B cell (primary cell): ENCODE data around the gene NPW. TPM values are rescaled to one million over a fixed set of nuclear protein-coding genes. Genes with fewer than 3 reads are reported as not detected.

ENCODE experiments used
- ATAC-seq: fragments of 200-7000 bp; cut with Tn5 transposase; one replicate; pipeline ENCODE4 v1.10.0; 2021; ENCODE audit warnings: low read depth, mild to moderate bottlenecking, moderate number of reproducible peaks, moderate library complexity
- CTCF ChIA-PET: fragments of 350-600 bp; sonication (Branson Sonifier 250); formaldehyde crosslinking; loops from one replicate; lab custom pipeline; 2021; ENCODE audit warnings: antibody characterized with exemption, inconsistent platforms; lab: Charles Lee
- POLR2A ChIA-PET: fragments of 350-600 bp; sonication (Branson Sonifier 250); formaldehyde crosslinking; loops from one replicate; lab custom pipeline; 2021; ENCODE audit warnings: antibody characterized with exemption; lab: Charles Lee
- DNase-seq: peaks from one replicate; pipeline ENCODE4 v3.0.0; 2013
- H2AFZ ChIP-seq: 2 replicates; pipeline ENCODE4 v1.6.1; 2012; ENCODE audit warnings: mild to moderate bottlenecking, low read depth, low read length; ENCODE audit not compliant: insufficient read depth, poor library complexity, severe bottlenecking
- H3K27ac ChIP-seq, 2 donors: 1 replicate in 1 of 2; 2 replicates in 1 of 2; pipeline ENCODE4 v1.5.1; 2012 to 2013; ENCODE audit warnings: low read length in 2 of 2, mild to moderate bottlenecking in 2 of 2, moderate library complexity in 1 of 2
- H3K27me3 ChIP-seq, 4 experiments: fragments of 200-600 bp in 1 of 4; sonication (generic) in 1 of 4; replicated peaks in 1 of 4; 1 replicate in 2 of 4; 2 replicates in 2 of 4; pipeline versions ENCODE4 v1.6.1 to v1.7.0; 2013 to 2016; ENCODE audit warnings: low read length in 3 of 4, mild to moderate bottlenecking in 2 of 4, mixed read lengths in 1 of 4, moderate library complexity in 1 of 4; ENCODE audit not compliant: insufficient read depth in 4 of 4, control insufficient read depth in 3 of 4; ENCODE audit errors: control extremely low read depth in 1 of 4
- H3K36me3 ChIP-seq, 2 experiments: replicated peaks in 1 of 2; 1 replicate in 1 of 2; 2 replicates in 1 of 2; pipeline versions ENCODE4 v1.6.1 to v1.7.1; 2013; ENCODE audit warnings: low read length in 1 of 2; ENCODE audit not compliant: insufficient read depth in 2 of 2, control insufficient read depth in 1 of 2; ENCODE audit errors: control extremely low read depth in 1 of 2, extremely low read depth in 1 of 2
- H3K4me1 ChIP-seq, 2 donors: fragments of 200-600 bp in 1 of 2; sonication (generic) in 1 of 2; 1 replicate in 1 of 2; 2 replicates in 1 of 2; pipeline versions ENCODE4 v1.5.1 to v1.6.1; 2013 to 2017; ENCODE audit warnings: low read length in 2 of 2; ENCODE audit not compliant: control insufficient read depth in 2 of 2, insufficient read depth in 2 of 2
- H3K4me2 ChIP-seq: replicated peaks from 2 replicates; pipeline ENCODE3; 2012; ENCODE audit warnings: mild to moderate bottlenecking, low read depth, low read length; ENCODE audit not compliant: poor library complexity, severe bottlenecking
- H3K4me3 ChIP-seq, 5 experiments: fragments of 200-600 bp in 1 of 5; sonication (generic) in 1 of 5; 1 replicate in 3 of 5; 2 replicates in 2 of 5; pipeline versions ENCODE4 v1.5.1 to v1.7.0; 2011 to 2016; ENCODE audit warnings: low read length in 4 of 5, mild to moderate bottlenecking in 4 of 5, low read depth in 2 of 5, control low read depth in 1 of 5, moderate library complexity in 1 of 5; ENCODE audit not compliant: insufficient read depth in 1 of 5; ENCODE audit errors: control extremely low read depth in 1 of 5, extremely low read depth in 1 of 5
- H3K79me2 ChIP-seq: fragments of 200-600 bp; sonication (generic); one replicate; pipeline ENCODE4 v1.6.0; 2016; ENCODE audit warnings: low read length; ENCODE audit not compliant: control insufficient read depth, insufficient read depth
- H3K9ac ChIP-seq: fragments of 200-600 bp; sonication (generic); 2 replicates; pipeline ENCODE4 v1.6.1; 2017; ENCODE audit warnings: mild to moderate bottlenecking, low read length, moderate library complexity
- H3K9me3 ChIP-seq, 3 donors: one replicate each; pipeline versions ENCODE4 v1.6.1 to v1.7.1; 2013; ENCODE audit warnings: low read length in 2 of 3; ENCODE audit not compliant: control insufficient read depth in 2 of 3, insufficient read depth in 1 of 3; ENCODE audit errors: control extremely low read depth in 1 of 3
- H4K20me1 ChIP-seq: 2 replicates; pipeline ENCODE4 v1.6.0; 2012; ENCODE audit warnings: mild to moderate bottlenecking, low read length; ENCODE audit not compliant: insufficient read depth, control insufficient read depth, poor library complexity, severe bottlenecking
- H3K27ac Mint-ChIP-seq: one replicate; pipeline ENCODE4 v1.8.0; 2021; ENCODE audit warnings: mixed read lengths
- H3K27me3 Mint-ChIP-seq: one replicate; pipeline ENCODE4 v1.8.0; 2021; ENCODE audit warnings: mixed read lengths
- H3K4me1 Mint-ChIP-seq: one replicate; pipeline ENCODE4 v1.8.0; 2021; ENCODE audit warnings: mixed read lengths
- H3K4me3 Mint-ChIP-seq: one replicate; pipeline ENCODE4 v1.8.0; 2021; ENCODE audit warnings: mixed read lengths
- H3K9me3 Mint-ChIP-seq: one replicate; pipeline ENCODE4 v1.8.0; 2022; ENCODE audit warnings: mixed read lengths; ENCODE audit not compliant: insufficient read depth
- CTCF ChIP-seq: fragments of 200-600 bp; IDR thresholded peaks from one replicate; pipeline ENCODE4 v1.8.0; 2022; ENCODE audit warnings: antibody characterized with exemption, mild to moderate bottlenecking
- EZH2 ChIP-seq: IDR thresholded peaks from 2 replicates; pipeline ENCODE4 v1.6.1; 2012; ENCODE audit warnings: borderline replicate concordance, low read depth, mild to moderate bottlenecking, moderate library complexity, low read length; ENCODE audit not compliant: insufficient read depth, poor library complexity, severe bottlenecking
- WGBS: methylation state at CpG from one replicate; pipeline ENCODE4 v1.1.5; 2013; ENCODE audit warnings: missing lambda C conversion rate; ENCODE audit not compliant: insufficient coverage; 5-methylcytosine and 5-hydroxymethylcytosine counted together
- intact Hi-C: fragments of 100-400 bp; cut with micrococcal nuclease; formaldehyde crosslinking; loops from one replicate; pipeline ENCODE4 v1.10.0; 2022
- polyA plus RNA-seq: library from polyadenylated mRNA; depleted of rRNA; stranded (reverse); fragments of >200 nt; gene quantifications from 2 replicates; pipeline ENCODE4 v1.2.3, GENCODE V29; 2012
- total RNA-seq, 2 donors: library from RNA; stranded (reverse); fragments of 120-200 nt in 1 of 2; gene quantifications; 1 replicate in 1 of 2; 2 replicates in 1 of 2; pipeline versions ENCODE4 v1.2.3 to v1.2.4, GENCODE V29; 2013 to 2022

The NPW gene
- total and polyA plus RNA-seq, 2 donors (not counting 1 experiment from before 2014, with no cell fraction given), result 0.13 to 1.7 TPM

DNA sequence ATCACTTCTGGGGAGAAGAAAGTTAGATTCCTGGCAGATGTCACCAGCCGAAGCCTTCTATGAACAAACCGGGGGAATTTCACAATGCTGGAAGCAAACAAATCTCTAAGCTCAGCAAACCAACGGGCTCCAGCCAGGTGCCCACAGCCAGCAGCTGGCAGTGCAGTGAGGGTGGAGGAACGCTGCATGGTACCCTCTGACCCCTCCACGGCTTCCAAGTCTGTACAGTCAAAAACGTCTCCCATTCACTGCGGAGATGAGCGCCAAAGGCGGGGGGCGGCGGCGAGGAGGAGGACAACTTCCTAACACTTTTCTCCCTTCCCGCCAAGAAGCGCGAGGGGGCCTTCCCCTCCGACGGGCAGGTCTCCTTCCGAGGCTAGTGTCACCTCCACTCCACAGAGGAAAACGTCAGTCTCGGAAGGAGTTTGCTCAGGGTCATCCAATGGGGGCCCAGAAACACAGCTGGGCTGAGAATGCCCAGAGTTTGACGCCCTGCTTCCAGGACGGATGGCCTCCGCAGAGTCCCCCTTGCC lies 10.9 kb upstream of the NPW start:
- ATAC-seq (no peak), DNase-seq (no peak)
- Histone ChIP-seq H4K20me1 (peaks cover 56% of the 10 kb centered on the region), H2AFZ (peak overlapping the region; percentile 51), H3K4me3 (peak overlapping the region in 4 of 5 experiments; percentile 44 to 67 (median 56)), H3K9ac (peak overlapping the region; percentile 63), H3K36me3 (peaks cover 0 to 7% of the 10 kb centered on the region in 2 experiments), H3K4me2 (peak overlapping the region; percentile 77), H3K79me2 (peaks cover 63% of the 10 kb centered on the region), H3K9me3 (no peaks in the 10 kb centered on the region), H3K4me1 (peaks cover 42 to 54% of the 10 kb centered on the region in 2 donors), H3K27ac (peak overlapping the region in 1 of 2 donors; percentile 77), H3K27me3 (no peaks in the 10 kb centered on the region)
- peaks cover 47% of the 10 kb centered on the region for H3K4me1 Mint-ChIP-seq
- no peaks in the 10 kb centered on the region for H3K27me3 Mint-ChIP-seq
- TF ChIP-seq EZH2 (no peak), CTCF (no peak)
- peak overlapping the region; percentile 82 for H3K4me3 Mint-ChIP-seq
- H3K9me3 Mint-ChIP-seq, result no peaks in the 10 kb centered on the region
- ChIA-PET POLR2A (interaction anchor here (0.6 to 1.5 kb wide), 4 partner anchors 13 to 147 kb away, joined by 3 to 5 read pairs (median 4); partner anchors contain the start of genes RPS2 and TRAF7), CTCF (interaction anchor here (1.1 to 1.8 kb wide), 2 partner anchors 50 to 132 kb away, joined by 3 to 10 read pairs; no protein-coding TSS in a partner anchor)
- intact Hi-C loops, result loop anchor here (1.0 to 2.0 kb wide), 7 partner anchors 15 to 147 kb away; partner anchors contain the start of genes GFER, NDUFB10, NTHL1 and RPS2
- H3K27ac Mint-ChIP-seq, result peak overlapping the region; percentile 68
- WGBS, result 1% methylated on average over 23 of the region's 23 CpGs
